A673 (cell line): Measurements from ENCODE around the gene HHEX.

ENCODE experiments used
- CTCF ChIP-seq: fragments of 300-800, 200-600 bp; sonication (generic); conservative IDR thresholded peaks from 2 replicates; pipeline ENCODE4 v1.5.1; 2017; ENCODE audit warnings: low read depth, mild to moderate bottlenecking, antibody characterized with exemption, low read length, moderate library complexity, mixed read lengths
- EZH2 ChIP-seq: fragments of 200-600 bp; sonication (generic); IDR thresholded peaks from 2 replicates; pipeline ENCODE4 v1.6.1; 2017; ENCODE audit warnings: borderline replicate concordance, low read depth, mild to moderate bottlenecking, mixed read lengths, antibody characterized with exemption, low read length; ENCODE audit not compliant: poor library complexity, severe bottlenecking

DNA sequence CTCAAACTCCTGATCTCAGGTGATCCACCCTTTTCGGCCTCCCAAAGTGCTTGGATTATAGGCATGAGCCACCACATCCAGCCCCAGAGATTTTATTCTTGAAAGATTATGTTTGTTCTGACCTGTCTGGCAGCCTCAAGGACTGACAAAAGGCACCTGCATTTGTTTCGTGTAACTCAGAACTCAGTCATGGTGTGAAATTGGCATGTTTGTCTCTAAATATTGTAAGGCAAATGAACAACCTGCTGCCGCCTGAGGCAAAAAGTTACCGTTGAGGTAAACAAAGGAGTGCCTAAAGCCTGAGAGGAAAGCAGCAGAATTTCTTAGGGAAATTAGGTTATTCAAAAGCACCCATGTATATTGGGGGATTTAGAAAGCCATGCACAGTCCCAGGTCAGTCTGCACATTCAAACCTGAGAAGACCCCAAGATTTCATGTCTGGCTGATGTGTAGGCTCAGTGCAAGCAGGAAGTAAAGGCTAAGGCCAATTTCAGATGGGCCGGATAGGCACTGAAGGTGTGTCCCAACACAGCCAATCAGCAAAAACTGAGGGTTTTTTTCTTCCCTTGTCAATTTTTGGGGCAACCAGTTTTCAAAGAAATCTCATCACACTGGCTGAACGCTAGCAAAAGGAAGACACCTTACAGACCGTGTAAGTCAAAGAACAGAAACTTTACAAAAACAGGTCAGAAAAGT, 33.3 kb upstream of the HHEX start:
- no peak for TF ChIP-seq CTCF
- no peak for TF ChIP-seq EZH2
